HG02678 (cell line): ENCODE results near the gene JAKMIP1.
"Not testable (repeated sequence)": the region's sequence is repeated elsewhere in the genome, so short reads cannot be mapped to it uniquely, and the experiment has no call there.

ENCODE experiments used
- ATAC-seq: cut with Tn5 transposase; IDR thresholded peaks from one replicate; pipeline ENCODE4 v1.9.1; 2021; ENCODE audit warnings: mild to moderate bottlenecking, moderate library complexity; ENCODE audit not compliant: unreplicated experiment

JAKMIP1 gene

DNA sequence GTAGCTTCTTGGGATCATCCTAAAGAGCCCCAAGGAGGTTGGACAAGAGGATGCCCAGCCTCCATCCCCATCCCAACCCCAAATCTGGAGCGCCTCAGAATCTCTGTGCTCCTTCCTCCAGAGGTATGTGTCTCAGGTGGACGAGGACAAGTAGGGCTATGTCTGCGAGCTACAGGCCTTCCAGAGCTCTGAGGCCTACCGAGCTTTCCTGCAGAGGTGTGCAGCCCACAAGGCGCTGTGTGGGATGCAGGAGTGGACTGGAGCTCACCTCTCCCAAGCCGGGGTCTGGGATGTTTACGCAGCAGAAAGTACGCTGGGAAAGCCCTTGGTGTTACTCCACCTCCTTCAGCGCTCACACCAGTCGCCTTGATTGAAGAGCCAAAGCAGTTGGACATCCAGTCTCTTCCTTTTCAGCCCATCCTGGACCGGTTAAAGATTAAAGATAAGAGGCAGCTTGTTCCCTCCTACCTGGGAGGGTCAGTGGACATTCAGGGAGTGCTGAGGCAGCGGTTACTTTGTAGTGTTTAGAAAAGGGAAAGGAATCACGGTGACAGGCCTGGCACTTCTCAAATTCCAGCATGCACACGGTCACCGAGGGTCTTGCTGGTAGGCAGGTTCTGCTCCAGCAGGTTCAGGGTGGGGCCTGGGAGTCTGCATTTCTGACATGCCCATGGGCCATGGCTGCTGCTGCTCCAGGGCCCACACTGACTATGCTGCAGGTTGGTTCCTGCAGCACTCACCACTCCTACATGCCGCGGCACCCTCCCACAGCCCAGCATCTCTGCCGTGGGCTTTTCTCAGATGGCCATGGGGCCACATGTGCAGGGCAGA is 29.5 kb upstream of the JAKMIP1 start:
- ATAC-seq: no peak

DNA sequence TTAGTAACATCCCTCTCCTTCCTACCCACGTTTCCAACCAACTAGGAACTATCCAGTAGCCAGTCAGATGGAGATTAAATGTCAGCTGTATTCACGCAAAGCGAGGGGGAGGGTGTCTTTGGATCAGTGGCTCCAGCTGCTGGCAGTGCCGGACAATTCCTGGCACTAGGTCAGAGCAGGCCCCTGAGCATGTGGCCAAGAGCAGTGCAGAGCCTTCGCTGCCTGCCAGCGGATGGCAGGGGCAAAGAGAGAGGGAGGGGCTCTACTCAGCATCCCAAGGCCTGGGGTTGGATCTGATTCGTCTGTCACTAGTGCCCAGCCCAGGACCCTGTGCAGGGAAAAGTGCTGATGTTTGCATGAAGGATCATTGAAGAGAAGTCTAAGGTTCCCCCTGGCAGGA is 28.7 kb upstream of the JAKMIP1 start:
- no peak for ATAC-seq

DNA sequence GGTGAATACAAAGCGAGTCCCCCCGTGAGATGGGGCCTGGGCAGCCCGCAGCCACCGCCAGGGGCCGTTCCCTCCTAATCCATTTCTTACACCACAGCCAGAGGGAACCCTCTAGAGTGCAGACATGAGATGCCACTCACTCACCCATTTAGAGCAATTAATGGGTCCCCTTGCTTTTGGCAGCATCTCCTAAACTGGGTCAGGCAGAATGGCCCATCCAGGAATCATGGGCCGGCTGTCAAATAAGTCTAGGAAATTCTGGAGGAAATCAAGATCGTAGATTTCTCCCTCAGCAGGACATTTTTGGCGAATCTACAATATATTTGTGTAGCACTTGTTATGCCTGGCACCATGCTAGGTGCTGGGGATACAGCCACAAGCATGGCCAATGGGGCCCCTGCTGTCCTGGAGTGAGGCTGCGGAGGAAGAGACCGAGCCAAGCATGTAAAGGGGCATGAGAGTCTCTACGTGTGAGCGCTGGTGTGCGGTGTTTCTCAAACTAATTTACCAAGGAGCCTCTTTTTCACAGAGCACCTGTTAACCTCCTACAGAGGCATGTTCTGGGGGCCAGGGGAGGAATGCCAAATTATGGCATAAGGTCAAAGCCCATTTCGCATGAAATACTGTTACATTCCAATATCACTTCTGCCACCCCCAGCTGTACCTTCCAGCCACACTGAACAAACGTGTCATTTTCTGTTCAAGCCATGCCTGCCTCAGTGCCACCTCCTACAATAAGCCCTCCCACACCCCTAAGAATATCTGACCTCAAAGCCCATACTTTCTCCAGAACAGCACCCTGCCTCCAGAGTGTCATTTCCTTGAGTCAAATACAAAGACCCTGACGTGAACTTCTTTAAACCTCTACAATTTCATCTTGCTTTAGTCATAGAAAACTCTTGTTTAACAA is 28.1 kb upstream of the JAKMIP1 start:
- ATAC-seq: no peak

DNA sequence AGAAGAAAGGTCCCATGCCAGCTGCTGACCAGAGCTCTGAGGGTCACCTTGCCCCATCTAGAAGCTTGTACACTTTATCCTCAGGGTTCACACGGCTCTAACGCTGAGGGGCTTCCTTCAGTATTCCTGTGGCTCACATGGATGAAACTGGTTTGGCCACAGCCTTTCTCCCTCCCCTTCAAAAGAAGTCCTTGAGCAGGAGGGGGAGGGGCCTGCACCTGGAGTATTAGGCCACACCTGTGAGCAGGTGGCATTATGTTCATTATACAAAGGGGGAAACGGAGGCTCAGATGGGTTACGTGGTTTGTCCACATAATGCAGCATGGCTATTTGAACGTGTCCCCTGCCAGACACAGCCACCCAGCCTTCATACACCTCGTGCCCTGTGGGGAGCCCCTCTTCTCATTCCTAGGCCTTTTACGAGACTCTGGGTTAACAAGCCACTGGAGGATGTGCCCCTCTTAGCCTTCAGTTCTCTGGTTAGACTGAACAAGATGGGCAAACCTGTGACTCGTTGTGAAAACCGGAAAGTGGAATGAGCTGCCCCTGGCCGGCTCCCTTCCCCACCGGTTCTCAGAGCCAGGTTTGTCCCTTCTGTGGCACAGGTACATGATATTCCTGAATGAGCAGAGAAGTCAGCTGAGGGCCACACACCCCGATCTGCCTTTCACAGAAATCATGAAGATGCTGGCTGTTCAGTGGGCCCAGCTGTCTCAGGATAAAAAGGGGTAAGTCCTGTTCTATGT is 27.2 kb upstream of the JAKMIP1 start:
- ATAC-seq: no peak

DNA sequence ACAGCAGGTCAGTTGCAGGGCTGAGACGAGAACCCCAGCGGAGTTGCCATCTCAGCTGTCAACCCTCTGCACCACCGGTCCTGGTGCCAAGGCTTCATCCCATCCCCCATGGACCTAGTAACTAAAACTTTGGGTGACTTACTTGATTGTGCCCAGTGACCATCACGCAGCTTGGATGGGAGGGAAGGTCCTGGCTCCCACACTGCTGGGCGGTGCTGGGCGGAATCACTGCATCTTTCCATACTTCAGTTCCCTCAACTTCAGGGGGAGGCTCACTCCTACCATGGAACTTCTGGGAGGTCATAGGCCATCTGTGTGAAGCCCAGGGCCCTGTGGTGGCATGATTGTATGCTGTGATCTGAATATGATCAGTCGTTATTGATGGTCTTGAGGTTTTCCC is 26.2 kb upstream of the JAKMIP1 start:
- ATAC-seq: no peak

DNA sequence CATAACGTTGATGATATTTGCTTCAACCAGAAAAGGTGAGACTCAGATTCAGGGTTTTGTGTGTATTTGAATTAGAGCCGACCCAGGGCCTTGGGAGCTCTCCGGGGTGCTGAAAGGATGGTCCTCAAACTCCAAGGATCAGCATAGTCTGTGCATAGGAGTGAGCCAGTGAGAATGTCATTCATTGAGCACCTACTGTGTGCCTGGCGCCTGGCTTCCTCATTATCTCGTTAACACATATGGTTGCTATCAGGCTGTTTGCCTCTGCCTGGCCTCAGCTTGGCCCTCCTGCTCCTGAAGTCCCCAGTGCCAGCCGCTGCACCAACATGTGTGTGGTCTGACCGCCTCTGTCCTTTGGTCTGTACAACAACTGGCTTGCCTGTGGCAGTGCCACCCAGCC is 25.1 kb upstream of the JAKMIP1 start:
- ATAC-seq: no peak

DNA sequence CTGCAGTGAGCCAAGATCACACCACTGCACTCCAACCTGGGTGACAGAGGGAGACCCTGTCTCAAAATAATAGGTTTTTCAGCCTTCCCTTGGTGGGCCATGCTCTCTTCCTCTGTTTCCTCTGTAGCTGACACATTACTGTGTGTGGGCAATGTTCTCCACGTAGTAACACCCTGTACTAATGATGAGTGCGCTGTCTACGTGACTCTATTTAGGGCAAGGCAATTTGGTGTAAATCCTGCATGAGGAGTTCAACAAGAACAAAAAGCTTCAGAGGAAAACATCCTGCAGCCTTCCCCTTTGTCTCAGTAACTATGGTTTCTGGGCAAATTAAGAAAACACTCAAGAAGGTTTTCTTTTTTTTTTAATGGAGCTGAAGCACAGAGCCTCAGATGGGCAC is 24.4 kb upstream of the JAKMIP1 start:
- ATAC-seq: no peak

DNA sequence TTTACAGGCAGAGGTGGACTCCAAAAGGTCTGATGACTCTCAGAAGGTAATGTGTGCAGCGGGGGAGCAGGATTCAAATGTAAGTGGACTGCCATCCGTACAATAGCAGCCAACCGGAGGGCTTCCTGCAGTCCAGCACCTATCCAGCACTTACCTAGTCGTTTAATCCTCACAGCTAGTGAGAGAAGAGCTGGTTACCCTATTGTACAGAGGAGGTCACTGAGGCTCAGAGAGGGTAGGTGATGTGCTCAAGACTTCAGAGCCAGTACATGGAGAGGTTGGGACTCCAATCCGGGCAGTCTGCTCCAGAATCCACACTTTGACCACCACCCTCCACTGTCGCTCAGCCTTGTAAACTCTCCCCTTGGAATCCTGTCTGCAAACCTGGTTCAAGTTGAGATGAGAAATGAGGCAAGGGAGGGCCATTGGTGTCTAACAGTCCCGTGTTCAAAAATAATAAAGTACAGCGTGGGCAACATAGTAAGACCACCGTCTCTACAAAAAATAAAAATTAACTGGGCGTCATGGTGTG is 22.5 kb upstream of the JAKMIP1 start:
- ATAC-seq: no peak

DNA sequence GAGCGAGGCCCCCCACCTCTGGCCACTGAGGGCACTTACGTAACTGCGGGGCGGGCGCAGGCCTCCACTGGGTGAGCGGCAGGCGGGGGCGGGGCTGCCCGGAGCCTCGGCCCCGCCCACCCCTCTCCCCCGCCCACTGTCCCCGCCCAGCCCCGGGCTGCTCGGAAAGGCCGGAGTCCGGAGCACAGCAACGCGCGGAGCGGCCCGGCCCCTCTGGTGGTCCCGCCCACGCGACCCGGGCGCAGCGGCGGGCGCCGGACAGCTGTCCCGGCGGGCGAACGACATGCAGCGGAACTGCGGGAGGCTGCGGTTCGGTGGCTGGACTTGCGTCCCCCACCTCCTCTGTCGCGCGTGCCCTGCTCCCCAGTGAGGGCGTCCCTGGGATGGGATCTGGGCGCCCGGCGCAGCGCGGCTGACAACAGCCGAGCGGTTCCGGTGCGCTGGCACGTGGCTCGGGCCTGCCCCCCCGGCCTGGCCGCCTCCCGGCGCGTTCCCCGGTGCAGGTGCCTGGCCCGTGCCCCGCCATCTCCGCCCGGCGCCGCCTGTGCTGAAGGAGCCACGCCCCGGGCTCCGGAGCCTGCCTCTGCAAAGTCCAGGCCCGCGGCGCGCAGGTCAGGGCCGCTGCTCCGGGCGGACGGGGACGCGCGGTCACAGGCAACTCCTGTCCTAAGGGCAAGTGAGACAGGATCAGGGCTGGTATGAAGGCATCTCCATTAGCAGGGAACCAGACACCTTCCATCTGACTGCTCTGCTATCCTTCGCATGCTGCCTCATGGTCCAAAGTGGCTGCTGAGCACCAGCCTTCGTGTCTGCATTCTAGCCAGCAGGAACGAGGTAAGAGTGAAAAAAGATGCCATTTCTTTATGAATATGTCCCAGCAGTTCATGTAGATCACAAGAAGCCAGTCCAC is 21.8 kb upstream of the JAKMIP1 start:
- ATAC-seq: no peak

DNA sequence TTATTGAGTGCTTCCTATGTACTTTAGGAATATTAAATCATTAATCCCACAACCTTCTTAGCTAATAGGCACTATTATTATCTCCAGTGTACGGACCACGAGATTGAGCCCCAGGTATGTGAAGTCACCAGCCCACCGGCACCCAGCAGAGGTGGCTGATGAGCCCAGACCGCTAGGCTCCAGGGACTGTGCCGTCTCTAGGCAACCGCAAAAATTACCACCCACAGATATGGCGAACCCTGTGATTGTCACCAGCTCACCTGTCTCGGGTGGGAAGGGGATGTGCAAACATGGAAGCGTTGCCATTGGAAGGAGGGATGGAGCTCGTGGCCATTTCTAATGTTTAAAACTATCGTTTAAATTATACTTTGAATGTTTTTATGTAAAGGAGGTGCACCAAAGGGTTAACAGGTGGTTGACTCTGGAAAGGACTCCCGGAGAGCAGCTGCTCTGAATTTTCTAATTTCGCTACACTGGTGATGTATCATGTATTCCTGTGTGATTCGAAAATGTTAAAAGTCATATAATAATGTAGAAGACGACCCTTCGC is 21.0 kb upstream of the JAKMIP1 start:
- ATAC-seq: no peak

DNA sequence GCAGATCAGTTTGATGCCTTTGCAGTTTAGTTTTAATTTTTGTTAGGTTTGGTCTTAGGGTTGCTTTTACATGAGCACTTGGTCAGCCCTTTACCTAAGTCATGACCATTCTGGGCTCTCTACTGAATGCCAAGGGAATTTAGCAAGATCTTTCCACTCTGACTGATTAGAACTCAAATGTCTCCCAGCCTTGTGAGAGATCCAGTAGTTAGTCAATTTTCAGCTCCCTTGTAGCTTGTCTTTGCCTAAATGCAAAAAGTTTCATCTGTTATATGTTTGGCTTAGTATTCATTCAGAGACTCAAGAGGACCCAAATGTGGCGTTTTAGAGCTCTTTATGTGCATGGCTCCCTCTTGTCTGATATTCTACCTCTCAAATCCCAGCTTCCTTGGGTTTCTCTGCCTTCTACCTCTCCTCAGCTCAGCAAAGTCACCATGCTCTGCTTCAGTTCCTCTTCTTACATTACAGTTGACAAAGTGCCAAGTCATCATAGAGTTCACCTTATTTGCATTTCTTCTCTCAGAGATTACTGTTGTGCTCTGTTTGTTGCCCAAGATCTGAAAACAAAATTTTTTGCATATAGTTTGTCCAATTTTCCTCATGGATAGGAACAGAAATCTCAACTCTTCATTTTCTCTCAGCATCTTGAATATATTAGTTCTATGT is 17.5 kb upstream of the JAKMIP1 start:
- no peak for ATAC-seq

DNA sequence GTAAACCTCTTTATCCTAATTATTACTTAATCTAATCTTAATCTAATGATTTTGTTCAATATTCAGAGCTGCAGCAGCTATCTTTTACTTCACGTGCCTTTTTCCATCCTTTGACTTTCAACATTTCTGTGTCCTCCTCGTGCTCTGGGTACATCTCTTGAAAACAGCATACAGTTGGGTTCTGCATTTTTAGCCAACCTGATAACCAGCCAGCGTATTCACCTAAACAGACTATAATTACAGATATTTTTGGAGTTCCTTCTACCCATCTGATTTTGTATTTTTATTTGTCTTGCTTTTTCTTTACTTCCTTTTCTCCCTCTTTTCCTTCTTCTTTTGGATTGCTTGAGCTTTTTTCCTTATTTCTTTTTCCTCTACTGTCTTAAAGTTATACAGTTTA is 16.2 kb upstream of the JAKMIP1 start:
- no peak for ATAC-seq

DNA sequence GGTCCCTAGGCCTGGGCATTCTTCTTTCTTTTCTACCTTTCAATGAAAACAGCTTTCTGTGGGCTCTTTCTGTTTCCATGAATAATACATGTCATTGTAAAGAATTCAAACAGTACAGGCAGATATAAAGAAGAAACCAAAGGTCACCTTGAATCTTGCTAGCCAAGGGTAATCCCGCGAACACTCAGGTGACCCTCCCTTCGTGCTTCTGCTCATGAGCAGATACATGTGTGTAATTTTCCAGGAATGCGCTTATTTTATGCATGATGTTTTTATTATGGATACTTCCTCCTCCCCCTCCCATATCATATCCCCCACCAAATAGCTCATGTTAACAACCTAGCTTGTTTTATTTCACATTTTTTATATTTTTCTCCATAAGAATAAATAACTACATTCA is 9.6 kb upstream of the JAKMIP1 start:
- ATAC-seq: no peak

DNA sequence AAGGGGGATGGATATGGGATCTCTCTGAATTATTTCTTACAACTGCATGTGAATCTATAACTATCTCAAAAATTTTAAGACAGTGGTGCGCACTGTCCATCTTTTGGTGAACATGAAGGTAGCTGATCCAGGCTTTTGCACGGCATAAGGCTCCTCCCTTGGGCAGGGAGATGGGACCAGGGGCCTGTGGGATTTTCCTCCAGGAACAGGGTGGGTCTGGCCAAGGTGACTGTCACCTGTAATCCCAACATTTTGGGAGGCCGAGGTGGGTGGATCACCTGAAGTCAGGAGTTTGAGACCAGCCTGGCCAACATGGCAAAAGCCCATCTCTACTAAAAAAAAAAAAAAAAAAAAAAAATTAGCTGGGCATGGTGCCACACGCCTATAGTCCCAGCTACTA is 8.9 kb upstream of the JAKMIP1 start:
- ATAC-seq: not testable (repeated sequence)

DNA sequence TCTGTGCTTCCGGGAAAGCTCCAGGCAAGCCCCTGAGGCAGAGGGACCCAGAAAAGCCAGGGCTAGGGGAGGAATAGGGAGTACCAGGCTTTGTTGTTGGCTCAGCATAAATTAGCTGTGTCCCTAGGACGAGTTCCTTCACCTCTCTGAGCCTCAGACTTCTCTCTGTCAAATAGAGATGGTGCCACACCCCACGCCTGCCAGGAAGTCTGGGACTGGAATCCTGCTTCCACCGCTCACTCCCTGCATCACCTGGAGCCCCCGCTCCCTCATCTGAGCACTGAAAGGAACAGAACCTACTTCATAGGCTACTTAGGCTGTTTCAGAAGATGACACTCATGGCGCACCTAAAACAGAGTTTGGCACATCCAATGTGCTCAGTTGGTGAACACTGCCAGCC is 8.1 kb upstream of the JAKMIP1 start:
- ATAC-seq: no peak

DNA sequence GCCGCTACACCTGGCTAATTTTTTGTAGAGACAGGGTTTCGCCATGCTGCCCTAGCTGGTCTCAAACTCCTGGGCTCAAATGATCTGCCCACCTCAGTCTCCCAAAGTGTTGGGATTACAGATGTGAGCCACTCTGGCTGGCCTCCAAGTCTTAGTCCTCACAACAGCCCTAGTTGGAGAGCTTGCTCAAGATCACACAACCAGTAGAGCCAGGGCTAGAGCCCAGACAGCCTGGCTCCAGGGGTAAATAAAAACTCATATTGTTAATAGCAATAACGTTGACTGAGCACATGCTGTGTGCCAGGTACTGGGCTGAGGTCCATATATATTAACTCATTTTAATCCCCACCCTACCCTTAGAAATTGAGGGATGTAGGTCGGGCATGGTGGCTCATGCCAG is 7.3 kb upstream of the JAKMIP1 start:
- ATAC-seq: no peak

DNA sequence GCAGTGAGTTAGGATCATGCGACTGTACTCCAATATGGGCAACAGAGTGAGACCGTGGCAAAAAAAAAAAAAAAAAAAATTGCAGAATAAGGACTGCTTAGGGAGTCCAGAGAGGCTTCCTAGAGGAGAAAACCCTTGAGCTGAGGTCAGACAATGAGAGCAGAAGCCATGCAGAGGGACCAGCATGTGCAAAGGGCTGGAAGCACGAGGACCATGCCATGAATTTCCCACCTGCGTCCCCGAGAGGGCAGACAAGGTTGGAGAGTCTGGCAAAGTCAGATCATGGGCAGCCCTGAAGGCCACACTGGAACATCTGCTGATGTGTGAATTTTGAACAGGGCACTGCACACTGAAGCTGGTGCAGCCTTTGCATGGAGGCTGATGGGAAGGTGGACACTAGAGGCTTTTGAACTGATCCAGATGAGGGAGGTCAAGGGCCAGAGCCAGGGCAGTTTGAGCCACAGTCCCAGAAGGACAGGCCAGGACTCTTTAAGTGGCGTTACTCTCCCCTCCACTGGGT is 6.5 kb upstream of the JAKMIP1 start:
- ATAC-seq: no peak

DNA sequence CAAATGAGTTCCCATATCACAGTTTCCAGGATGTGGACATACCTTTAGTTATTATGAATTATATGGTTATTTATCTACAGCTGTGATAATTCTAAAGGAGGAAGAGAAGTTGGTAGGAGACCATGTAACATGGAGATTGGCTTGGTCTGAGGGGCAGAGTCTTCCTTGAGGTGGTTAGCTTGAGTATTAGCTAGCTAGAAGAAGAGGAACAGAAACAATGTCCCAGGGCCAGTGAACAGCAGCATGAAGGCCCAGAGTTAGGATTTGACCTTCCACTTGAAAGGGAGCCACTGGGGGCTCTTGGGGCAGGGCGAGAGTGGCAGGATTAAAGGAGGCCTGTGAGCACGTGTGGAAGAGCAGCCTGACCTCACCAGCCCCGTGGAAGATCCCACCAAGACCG is 5.6 kb upstream of the JAKMIP1 start:
- ATAC-seq: no peak

DNA sequence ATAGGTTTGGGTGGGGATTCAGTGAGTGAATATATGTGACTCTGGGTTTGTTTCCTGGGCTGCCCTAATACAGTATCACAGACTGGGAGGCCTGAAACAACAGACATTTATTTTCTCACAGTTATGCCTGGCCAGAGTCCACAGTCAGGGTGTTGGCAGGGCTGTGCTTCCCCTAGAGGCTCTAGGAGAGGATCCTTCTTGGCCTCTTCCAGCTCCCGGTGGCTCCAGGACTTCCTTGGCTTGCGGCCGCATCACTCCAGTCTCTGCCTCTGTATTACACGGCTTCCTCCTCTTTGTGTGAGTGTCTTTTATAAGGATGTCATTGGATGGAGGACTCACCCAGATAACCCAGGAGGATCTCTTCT is 5.2 kb upstream of the JAKMIP1 start:
- ATAC-seq: no peak
